MM.1S (cell line): ENCODE data around the gene EVPLL.

Source experiments
- DNase-seq: peaks from one replicate; pipeline ENCODE4 v3.0.0-alpha.2; 2015
- H2AFZ ChIP-seq: fragments of 300-600 bp; sonication (generic); 2 replicates; pipeline ENCODE4 v1.6.0; 2016; ENCODE audit warnings: antibody characterized with exemption, low read length
- H3F3A ChIP-seq: fragments of 300-600 bp; sonication (generic); 2 replicates; pipeline ENCODE4 v1.6.1; 2016; ENCODE audit warnings: mild to moderate bottlenecking, antibody characterized with exemption, low read length, moderate library complexity, mixed read lengths; ENCODE audit not compliant: insufficient read depth
- H3K27ac ChIP-seq: fragments of 300-600 bp; sonication (generic); 2 replicates; pipeline ENCODE4 v1.5.1; 2016; ENCODE audit warnings: mild to moderate bottlenecking, low read length
- H3K27me3 ChIP-seq: fragments of 300-600 bp; sonication (generic); replicated peaks from 2 replicates; pipeline ENCODE4 v1.6.0; 2016; ENCODE audit warnings: low read length; ENCODE audit not compliant: insufficient read depth
- H3K36me3 ChIP-seq: fragments of 300-600 bp; sonication (generic); replicated peaks from 2 replicates; pipeline ENCODE4 v1.6.1; 2016; ENCODE audit warnings: mild to moderate bottlenecking, low read length, mixed read lengths; ENCODE audit not compliant: insufficient read depth
- H3K4me1 ChIP-seq: fragments of 300-600 bp; sonication (generic); 2 replicates; pipeline ENCODE4 v1.6.1; 2016; ENCODE audit warnings: low read length, mixed read lengths
- H3K4me2 ChIP-seq: fragments of 300-600 bp; sonication (generic); 2 replicates; pipeline ENCODE4 v1.6.0; 2016; ENCODE audit warnings: low read depth, low read length
- H3K4me3 ChIP-seq: fragments of 300-600 bp; sonication (generic); 2 replicates; pipeline ENCODE4 v1.5.1; 2016; ENCODE audit warnings: low read length, mixed read lengths
- H3K79me2 ChIP-seq: fragments of 300-600 bp; sonication (generic); 2 replicates; pipeline ENCODE4 v1.6.1; 2016; ENCODE audit warnings: mixed run types, low read length, mixed read lengths
- H3K9ac ChIP-seq: fragments of 300-600 bp; sonication (generic); 2 replicates; pipeline ENCODE4 v1.6.1; 2016; ENCODE audit warnings: low read length, mixed read lengths
- H3K9me2 ChIP-seq: fragments of 300-600 bp; sonication (generic); replicated peaks from 2 replicates; pipeline ENCODE4 v1.6.1; 2016; ENCODE audit warnings: mild to moderate bottlenecking, low read length, mixed read lengths; ENCODE audit not compliant: insufficient read depth
- H3K9me3 ChIP-seq: fragments of 300-600 bp; sonication (generic); replicated peaks from 2 replicates; pipeline ENCODE4 v1.6.1; 2016; ENCODE audit warnings: mild to moderate bottlenecking, low read length, mixed read lengths; ENCODE audit not compliant: insufficient read depth
- H4K20me1 ChIP-seq: fragments of 300-600 bp; sonication (generic); 2 replicates; pipeline ENCODE4 v1.6.1; 2016; ENCODE audit warnings: mild to moderate bottlenecking, low read length, moderate library complexity, mixed read lengths; ENCODE audit not compliant: insufficient read depth
- CTCF ChIP-seq: fragments of 300-600 bp; sonication (generic); IDR thresholded peaks from 2 replicates; pipeline ENCODE4 v1.5.1; 2016; ENCODE audit warnings: antibody characterized with exemption, low read length, mixed read lengths
- EZH2 ChIP-seq: fragments of 300-600 bp; sonication (generic); optimal IDR thresholded peaks from 2 replicates; pipeline ENCODE3; 2017; ENCODE audit warnings: low read depth, mild to moderate bottlenecking, antibody characterized with exemption, low read length, mixed read lengths
- EZH2phosphoT487 ChIP-seq: fragments of 300-600 bp; sonication (generic); IDR thresholded peaks from 2 replicates; pipeline ENCODE4 v1.6.1; 2018; ENCODE audit warnings: antibody characterized with exemption, low read length

Gene EVPLL

GRCh38 chr17:18364166-18364565, 13.4 kb upstream of the EVPLL start:
- H3F3A ChIP-seq = no peaks in the 10 kb centered on the region
- peaks cover 35% of the 10 kb centered on the region for H3K79me2 ChIP-seq
- peak overlapping the region; percentile 58; the same call in 1 of the 2 replicates for H3K4me2 ChIP-seq
- H3K4me3 ChIP-seq = no peak overlapping the region
- no peak overlapping the region for H3K27ac ChIP-seq
- H3K9me3 ChIP-seq = no peaks in the 10 kb centered on the region
- no peaks in the 10 kb centered on the region for H3K36me3 ChIP-seq
- no peaks in the 10 kb centered on the region for H3K27me3 ChIP-seq
- no peaks in the 10 kb centered on the region for H3K9me2 ChIP-seq
- TF ChIP-seq EZH2 (no peak), CTCF (no peak), EZH2phosphoT487 (no peak)
- no peaks in the 10 kb centered on the region for H4K20me1 ChIP-seq
- no peak overlapping the region for H3K9ac ChIP-seq
- H2AFZ ChIP-seq = no peak overlapping the region
- no peak for DNase-seq
- H3K4me1 ChIP-seq = no peaks in the 10 kb centered on the region

- H3K9me3 ChIP-seq = no peaks in the 10 kb centered on the region
- no peaks in the 10 kb centered on the region for H3K27me3 ChIP-seq
- no peaks in the 10 kb centered on the region for H3K79me2 ChIP-seq
- no peak overlapping the region for H2AFZ ChIP-seq
- H3K36me3 ChIP-seq = no peaks in the 10 kb centered on the region
- TF ChIP-seq EZH2 (no peak), EZH2phosphoT487 (no peak), CTCF (no peak)
- no peaks in the 10 kb centered on the region for H3K4me1 ChIP-seq
- no peak overlapping the region for H3K4me2 ChIP-seq
- H3K9ac ChIP-seq = no peak overlapping the region
- DNase-seq = no peak
- H3F3A ChIP-seq = no peaks in the 10 kb centered on the region
- H3K9me2 ChIP-seq = no peaks in the 10 kb centered on the region
- no peak overlapping the region for H3K4me3 ChIP-seq
- no peaks in the 10 kb centered on the region for H4K20me1 ChIP-seq
- H3K27ac ChIP-seq = no peak overlapping the region
These were observed 8.6 kb upstream of the EVPLL start for GRCh38 chr17:18368946-18369345.

- Histone ChIP-seq H3K9ac (no peak overlapping the region), H3F3A (no peaks in the 10 kb centered on the region), H3K27ac (no peak overlapping the region), H3K4me2 (no peak overlapping the region), H3K79me2 (no peaks in the 10 kb centered on the region), H4K20me1 (no peaks in the 10 kb centered on the region), H3K4me3 (no peak overlapping the region), H3K9me3 (no peaks in the 10 kb centered on the region), H3K4me1 (no peaks in the 10 kb centered on the region), H3K36me3 (no peaks in the 10 kb centered on the region), H3K27me3 (no peaks in the 10 kb centered on the region), H3K9me2 (no peaks in the 10 kb centered on the region), H2AFZ (no peak overlapping the region)
- TF ChIP-seq EZH2phosphoT487 = no peak
- no peak for TF ChIP-seq CTCF
- TF ChIP-seq EZH2 = no peak
- no peak for DNase-seq
These were observed 6.8 kb upstream of the EVPLL start for GRCh38 chr17:18370761-18371160.
